Brain pericyte (primary cell): Measurements from ENCODE around the gene NIT1.
"Not testable (repeated sequence)": the region's sequence is repeated elsewhere in the genome, so short reads cannot be mapped to it uniquely, and the experiment has no call there.

Source experiments
- DNase-seq: peaks from one replicate; pipeline ENCODE4 v3.0.0-alpha.2; 2012; ENCODE audit warnings: low read depth, low spot score

The NIT1 gene

DNA sequence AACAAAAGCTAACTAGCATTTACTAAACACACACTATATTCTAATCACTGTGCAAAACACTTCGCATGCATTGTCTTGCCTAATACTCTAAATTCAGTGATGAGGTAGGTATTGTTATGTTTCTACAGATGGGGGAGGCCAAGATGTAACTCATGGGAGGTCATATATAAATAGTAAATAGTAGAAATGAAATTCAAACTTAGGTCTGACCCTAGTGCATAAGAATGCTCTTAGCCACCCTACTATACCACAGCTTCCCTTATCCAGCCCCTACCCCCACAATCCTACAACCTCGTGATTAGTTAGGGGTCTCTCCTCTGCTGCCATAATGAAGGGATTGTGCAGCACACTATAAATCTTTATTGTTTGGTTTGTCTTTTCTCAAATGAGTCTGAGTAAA is 3.3 kb upstream of the NIT1 start:
- no peak for DNase-seq

DNA sequence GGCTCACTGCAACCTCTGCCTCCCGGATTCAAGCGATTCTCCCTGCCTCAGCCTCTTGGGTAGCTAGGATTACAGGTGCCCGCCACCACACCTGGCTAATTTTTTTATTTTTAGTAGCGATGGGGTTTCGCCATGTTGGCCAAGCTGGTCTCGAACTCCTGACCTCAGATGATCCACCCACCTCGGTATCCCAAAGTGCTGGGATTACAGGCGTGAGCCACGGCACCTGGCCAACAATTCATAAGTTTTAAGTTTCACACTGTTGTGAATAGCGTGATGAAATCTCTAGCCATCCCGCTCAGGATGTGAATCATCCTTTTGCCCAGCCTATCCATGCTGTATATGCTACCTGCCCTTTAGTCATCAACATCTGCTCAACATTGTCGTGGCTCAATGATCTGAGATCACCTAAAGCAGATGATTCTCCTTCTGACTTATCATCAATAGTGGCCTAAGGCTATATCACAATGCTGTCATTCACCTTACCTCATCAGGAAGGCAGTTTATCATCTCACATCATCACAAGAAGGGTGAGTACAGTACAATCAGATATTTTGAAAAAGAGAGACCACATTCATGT is 2.7 kb upstream of the NIT1 start:
- DNase-seq, result no peak

DNA sequence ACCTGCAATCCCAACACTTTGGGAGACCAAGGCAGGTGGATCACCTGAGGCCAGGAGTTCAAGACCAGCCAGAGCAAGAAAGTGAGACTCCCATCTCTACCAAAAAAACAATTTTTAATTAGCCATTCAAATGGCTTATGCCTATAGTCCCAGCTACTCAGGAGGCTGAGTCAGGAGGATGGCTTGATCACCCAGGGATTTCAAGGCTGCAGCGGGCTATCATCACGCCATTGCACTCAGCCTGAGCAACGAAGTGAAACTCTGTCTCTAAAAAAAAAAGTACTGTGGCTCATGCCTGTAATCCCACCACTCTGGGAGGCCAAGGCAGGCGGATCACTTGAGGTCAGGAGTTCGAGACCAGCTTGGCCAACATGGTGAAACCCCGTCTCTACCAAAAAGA is 1.9 kb upstream of the NIT1 start:
- DNase-seq, result not testable (repeated sequence)

DNA sequence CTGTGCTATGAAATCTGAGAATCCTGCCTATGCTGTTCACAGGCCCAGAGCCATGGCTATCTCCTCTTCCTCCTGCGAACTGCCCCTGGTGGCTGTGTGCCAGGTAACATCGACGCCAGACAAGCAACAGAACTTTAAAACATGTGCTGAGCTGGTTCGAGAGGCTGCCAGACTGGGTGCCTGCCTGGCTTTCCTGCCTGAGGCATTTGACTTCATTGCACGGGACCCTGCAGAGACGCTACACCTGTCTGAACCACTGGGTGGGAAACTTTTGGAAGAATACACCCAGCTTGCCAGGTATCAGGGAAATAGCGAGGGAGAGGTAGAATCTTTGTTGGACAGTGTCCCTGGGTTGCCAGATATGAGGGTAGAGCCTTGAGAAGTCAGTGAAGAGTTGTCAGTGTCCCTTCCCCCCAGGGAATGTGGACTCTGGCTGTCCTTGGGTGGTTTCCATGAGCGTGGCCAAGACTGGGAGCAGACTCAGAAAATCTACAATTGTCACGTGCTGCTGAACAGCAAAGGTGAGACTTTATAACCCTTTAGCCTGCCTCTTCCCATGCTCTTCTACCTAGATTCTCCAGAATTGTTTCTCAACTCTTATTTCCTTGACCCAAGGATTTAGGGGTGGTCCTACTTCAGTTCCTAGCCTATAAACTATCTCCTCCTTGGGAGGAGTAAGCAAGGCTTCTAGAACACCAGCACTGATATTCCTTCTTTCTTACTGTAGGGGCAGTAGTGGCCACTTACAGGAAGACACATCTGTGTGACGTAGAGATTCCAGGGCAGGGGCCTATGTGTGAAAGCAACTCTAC is 1.4 kb downstream of the NIT1 start:
- DNase-seq, result no peak

DNA sequence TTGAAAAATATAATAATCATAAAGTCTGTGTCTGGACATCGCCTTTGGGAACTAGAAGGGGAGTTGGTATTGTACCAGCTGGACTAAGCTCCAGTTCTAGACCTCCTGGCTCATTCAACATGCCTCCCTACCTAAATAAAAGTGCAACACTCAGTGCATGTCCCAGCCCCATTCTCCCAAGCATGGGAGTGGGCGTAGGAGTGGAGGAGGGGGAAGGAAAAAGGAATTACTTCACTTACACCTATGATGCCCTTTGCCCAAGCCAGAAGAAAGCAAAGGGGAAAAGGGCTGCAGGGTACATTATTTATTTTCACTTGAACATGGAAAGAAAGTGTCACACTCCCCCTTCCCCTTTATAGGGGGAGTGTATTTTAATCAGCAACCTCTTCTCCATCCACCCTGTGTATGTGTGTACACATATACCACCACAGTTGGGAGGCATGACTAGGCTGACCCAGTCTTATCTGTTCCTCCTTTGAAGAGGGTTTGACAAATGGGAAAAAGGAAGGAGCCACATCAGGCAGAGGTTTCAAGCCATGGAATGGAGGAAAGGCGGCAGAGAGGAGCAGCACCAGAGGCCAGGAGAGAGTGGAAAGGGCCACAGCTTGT is 3.2 kb downstream of the NIT1 start:
- no peak for DNase-seq

DNA sequence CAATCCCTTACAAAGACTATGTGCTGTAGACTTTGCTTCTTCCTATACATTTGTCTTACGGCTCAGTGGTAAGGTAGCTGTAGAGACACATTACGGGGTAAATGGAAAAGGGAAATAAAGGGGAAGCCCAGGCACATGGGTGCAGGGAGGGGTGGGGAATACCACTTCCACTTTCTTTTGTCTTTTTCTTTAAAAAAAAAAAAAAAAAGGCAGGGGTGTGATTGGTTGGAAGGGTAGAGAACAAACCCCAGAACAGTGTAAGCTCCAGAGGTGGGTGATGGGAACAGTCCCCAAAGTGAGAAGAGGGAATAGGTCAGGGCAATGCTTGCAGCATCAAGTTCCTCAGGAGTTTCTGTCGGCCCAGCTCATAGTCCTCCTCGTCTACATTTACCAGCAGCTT is 3.9 kb downstream of the NIT1 start:
- no peak for DNase-seq

DNA sequence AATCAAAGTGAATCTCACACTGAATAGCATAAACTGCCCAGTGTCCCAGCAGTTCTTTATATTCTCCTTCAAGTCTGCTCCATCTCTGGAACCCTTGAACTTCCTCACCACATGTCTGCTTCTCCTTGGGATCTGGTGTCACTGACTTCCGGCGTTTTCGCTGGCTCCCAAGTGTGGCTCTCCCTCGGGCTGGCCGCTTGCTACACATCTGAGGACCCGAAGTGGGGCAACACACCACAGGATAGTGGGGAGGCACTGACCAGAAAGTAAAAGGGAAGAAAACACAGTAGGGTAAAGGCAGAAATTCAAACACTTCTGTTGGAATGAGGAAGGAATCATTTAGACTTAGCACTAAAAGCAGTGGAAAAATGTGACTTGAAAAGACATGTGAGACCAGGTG is 5.1 kb downstream of the NIT1 start:
- no peak for DNase-seq

DNA sequence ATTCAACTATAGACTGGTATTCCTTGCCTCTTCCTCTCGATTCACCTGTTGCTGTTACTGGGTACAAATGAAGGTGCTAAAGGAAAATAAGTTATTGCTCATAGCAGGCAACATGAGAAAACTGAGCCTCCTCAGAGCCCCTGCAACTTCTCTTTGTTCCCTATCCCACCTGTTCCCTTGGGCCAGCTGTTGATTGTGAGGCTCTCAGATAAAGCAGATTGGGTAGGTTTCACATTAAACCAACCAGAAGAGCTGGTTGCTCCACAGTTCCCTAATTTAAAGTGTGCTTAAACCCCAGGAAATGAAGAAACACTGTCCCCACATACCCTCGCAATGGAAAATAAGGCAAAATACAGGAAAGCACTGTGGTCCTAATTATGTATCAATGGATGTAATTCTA is 9.7 kb downstream of the NIT1 start:
- no peak for DNase-seq

DNA sequence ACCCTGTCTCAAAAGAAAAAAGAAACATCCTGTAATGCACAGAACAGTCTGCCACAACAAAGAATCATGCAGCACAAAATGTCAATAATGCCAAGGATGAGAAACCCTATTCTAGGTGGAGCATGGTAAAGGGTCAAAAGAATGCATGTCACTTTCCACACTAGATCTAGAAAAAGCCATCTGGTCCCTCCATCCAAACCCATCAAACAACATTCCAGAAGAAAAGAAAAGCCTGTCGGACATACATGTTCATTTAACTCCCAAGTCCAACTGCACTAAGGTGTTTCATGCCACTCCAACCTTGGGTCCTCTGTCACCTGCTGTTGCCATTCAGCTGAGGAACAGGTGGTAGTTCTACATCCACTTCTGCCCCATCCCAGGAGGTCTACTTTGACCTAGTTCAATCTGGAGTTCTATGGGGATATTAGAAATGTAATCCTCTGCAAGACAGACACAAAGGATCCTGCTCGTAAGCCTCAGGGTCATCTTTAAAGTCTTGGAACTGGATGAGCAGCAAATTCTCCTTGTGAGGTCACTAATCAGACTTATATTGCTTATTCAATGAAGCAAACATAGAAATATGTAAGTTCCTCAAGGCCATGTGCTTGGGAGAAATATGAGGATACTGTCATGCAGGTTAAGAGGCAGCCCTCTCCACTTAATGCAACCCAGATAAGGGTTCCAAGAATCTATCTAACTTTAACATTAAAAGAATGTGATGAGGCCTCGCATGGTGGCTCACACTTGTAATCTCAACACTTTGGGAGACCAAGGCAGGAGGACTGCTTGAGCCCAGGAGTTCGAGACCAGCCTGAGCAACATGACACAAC is 10.9 kb downstream of the NIT1 start:
- no peak for DNase-seq

DNA sequence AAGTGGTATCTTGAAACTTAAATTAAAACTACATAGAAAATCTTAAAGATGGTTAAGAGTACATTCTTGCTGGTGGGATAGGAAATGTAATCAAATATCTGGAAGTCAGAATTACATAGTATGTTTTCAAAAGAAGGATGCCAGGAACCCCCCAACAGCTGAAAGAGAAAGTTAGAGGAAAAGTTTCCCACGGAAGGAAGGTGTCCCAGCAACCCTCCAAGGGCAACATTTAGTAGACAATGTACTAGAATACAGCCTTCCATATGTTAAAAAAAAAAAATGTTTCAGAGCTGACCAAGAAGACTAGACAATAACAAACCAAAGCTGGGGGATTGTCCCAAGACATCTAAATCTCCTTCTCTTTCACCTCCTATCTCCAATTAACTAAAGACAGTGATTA is 12.4 kb downstream of the NIT1 start:
- no peak for DNase-seq

DNA sequence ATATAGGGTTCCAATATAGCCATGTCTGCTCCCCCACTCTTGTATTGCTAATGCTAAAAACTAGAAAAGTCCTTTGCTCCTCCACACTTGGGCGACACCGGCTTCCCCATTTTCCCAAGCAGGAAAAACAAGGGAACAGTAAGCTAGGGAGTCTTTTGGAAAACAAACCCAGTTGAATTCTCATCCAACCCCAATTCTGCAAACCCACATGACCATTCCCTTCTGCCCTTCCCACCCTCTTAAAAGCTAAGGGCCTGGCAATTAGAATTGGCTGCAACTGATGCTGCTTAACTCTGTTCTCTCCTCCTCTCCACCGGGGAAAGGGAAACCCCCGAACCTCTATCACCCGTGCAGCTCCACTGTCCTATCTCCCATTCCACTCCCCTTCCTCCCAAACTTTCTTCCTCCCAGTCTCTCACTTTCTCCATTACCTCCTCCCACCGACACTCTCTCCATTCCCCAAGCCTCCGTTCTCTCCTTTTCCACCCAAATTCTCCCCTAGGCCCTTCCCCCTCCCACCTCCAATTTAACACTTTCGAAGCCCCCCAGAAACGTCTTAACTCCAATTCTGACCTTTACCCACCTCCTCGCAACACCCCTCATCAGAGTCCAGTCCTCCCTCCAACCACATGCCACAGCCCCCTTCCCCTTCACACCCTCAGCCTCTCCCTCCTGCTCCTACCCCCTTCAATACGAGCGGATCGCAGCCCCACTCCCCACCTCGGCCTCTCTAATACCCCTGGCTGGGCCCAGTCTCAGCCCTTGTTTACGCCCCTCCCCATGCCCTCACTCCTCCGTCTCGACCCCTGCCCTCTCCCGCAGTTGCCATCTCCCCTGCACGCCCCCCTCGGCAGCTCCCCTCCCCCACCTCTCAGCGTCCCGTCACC is 13.9 kb downstream of the NIT1 start:
- no peak for DNase-seq

DNA sequence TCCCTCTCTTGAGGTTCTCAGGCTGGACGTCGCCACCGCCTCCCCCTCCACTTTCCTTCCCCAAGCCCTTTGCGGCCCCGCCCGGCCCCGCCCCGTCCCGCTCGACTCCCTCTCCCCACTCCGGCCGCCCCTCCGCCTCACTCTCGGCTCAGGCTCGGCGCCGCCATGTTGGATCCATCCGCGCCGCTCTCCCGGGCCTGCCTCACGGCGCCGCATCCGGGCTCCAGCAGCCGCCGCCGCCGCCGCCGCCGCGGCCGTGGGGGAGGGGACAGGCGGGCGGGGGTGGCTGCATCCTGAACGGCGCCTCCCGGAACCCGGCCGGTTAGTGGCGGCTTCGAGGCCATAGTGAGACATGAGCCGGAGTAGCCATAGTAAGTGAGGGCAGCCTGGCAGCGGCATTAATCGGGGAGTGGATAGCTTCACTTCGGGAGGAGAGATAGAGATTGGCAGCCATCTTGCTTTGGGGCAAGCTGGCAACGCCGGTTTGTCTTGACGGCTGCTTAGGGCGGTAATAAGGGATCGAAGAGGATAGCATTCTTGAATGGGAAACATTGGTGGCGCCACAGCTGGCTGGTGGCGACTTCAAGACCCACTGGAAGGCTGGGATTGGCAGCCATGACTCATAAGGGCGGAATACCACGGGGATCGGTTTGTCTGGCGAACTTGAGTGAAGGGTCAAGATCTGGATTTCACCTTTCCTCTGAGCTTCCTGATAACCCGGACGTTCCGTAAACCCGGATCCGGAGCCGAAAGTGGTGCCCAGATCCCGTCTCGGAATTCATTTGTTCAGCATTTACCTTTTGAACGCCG is 14.7 kb downstream of the NIT1 start, which contains the start of gene DEDD:
Gene DEDD, minus strand, starts transcription at position 258 of the 810 bp plus-strand sequence. CDS start 8,205 bp downstream, outside the sequence.
- peak; percentile 89 for DNase-seq

DNA sequence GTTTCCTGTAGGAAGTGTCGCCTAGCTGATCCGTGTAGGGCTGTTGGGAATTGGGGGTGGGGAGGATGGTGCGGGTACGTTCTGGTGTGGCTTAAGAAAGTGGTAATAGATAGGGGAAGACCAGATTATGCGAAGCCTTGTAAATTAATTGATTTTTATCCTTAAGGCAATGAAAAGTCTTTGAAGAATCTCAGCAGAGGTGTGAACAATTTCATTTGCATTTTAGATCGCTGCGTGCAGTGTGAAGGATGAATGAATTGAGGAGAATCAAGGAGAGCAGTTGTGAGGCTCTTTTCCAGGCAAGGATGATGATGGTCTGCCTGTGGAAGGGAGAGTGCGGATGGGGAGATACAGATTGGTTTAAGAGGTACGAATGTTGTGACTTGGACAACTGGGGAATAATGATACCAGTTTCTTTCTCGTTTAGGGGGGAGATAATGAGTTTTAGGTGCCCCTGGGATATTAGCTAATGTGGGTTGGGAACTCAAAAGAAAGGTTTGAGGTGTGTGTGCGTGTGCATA is 15.4 kb downstream of the NIT1 start:
- DNase-seq, result no peak

DNA sequence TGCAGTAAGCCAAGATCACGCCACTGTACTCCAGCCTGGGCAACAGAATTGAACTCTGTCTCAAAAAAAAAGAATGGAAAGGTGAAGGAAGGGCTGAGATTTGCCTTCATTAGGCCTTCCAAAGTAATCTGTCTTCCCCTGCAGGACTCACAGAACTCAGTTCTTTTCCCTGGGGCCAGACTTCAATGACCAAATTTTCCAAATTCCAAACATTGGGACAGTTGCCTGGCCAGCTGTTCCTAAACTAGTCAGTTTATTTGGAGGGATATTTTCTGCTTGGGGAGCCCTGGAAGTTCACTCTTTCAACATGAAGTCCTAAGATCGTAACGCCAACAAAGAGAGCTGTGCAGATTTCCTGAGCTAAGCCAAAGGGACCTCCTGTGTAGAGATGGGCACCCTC is 20.0 kb downstream of the NIT1 start:
- DNase-seq, result no peak

DNA sequence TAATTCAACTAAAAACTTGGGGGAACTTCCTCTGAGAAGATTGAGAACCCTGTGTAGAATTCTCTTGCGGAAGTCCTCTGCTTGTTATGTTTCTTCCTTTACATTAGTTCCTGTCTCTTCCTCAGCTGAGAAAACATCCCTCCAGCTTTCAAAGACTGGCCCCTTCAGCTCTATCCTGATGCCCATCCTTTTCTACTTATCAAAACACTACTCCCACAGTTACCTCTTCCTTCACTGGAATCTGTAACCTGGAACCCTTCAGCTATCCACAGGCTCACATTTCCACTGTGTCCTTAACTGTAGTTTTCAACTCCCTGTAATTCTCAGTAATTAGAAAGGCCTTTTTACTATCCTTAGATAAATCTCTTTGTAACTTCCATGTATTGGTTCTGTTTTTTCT is 20.5 kb downstream of the NIT1 start:
- no peak for DNase-seq

DNA sequence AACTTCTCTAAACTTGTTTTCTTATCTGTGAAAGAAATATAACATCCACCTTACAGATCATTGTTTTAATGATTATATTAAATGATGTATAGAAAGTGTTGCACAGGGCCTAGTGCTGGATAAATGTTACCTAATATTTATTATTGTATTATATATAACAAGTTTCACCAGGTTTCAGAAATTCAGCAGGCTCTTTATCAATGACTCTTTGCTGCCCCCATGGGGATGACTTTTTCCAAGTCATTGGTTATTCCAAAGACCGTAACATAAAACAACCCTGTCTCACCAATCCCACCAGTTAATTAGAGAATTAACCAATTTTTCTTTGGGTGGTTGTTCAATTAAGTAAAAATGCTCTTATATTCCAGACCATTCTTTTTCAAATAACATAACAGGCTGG is 21.9 kb downstream of the NIT1 start:
- no peak for DNase-seq

DNA sequence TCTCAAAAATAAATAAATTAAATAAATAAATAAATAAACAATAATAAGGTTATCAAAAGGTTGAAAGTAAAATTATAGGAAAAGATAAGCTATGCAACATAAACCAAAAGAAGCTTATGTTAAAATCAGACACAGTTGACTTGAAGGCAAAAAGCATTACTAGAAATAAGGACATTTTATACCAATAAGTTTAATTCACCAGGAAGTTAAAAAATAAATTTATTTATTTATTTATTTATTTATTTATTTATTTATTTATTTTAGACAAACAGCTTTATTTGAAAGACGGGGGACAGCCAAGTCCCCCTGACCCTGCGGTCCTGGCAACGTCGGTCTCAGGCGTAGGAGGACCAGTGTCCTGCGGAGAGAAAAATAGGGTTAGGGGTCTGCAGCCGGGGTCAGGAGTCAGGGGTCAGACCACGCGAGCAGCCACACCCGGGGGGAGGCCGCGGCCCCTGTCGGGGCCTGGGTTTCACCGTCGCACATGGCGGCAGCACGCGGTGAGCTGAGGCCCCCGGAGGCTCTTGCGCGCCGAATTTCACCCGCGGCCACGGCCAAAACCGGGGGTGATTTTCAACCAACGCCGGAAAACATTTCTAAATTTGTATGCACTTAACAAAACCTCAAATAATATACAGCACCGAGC is 23.0 kb downstream of the NIT1 start:
- DNase-seq, result no peak

DNA sequence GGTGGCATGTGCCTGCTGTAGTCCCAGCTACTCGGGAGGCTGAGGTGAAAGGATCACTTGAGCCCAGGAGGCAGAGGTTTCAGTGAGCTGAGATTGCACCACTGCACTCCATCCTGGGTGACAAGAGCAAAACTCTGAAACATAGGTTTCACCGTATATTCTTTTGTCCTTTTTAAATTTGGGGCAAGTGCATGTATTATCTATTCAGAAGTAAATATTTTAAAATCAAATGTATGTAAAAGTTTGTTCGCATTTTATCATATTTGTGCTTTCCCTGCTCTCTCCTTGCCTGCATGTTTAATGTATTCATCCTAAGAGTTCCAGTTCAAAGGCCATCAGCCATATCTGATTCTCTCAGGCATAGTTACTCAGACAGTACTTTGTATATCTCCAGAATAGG is 27.9 kb downstream of the NIT1 start:
- no peak for DNase-seq

DNA sequence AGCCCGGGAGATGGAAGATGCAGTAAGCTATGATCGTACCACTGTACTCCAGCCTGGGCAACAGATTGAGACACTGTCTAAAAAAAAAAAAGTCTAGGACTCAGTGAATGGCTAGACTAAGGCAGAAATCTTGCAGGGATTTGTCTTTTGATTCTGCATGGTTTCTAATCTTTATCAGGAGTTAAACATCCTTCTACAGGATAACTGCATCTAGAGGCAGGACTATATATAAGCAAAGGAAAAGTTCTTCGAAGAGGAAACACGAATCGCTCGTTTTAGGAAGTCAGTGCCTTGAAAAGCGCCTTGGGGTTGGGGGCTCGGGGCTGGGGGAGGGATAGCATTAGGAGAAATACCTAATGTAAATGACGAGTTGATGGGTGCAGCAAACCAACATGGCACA is 35.3 kb downstream of the NIT1 start:
- no peak for DNase-seq
